ENCODE results near the gene ZYG11B. TPM values are rescaled to one million over a fixed set of nuclear protein-coding genes. Genes with fewer than 3 reads are reported as not detected.

Gene ZYG11B
- total and polyA plus RNA-seq, 2 donors (not counting 3 experiments of a cell fraction or from before 2014, with no cell fraction given) = 8.2 to 27.2 TPM

DNA sequence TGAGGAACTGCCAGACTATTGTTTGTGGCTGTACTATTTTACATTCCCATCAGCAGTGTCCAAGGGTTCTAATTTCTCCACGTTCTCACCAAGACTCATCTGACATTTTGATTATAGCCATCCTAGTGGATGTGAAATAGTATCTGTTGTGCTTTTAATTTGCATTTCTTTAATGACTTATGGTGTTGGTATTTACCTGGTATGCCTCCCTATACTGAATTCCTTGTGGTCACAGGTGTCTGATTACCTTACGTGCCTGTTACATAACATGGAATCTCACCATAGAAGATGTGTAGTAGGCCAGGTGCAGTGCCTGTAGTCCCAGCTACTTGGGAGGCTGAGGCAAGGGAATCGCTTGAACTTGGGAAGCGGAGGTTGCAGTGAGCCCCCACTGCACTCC is 129.8 kb downstream of the ZYG11B start:
- Histone ChIP-seq H3K4me3 (replicated peaks in 1 of 3; ENCODE audit: insufficient read depth in 1 of 3, low read depth in 1 of 3, low read length in 3 of 3) (no peak overlapping the region), H4K20me1 (replicated peaks; ENCODE audit: control insufficient read depth, extremely low read depth, insufficient read depth, low read length) (no peaks in the 10 kb centered on the region), H2AFZ (ENCODE audit: low read depth, low read length) (no peak overlapping the region), H3K27me3 (ENCODE audit: control insufficient read depth in 2 of 2, insufficient read depth in 2 of 2, low read length in 2 of 2) (no peaks in the 10 kb centered on the region), H3K9me1 (replicated peaks; ENCODE audit: control insufficient read depth, extremely low read depth, insufficient read depth, low read length) (no peaks in the 10 kb centered on the region), H3K9me3 (replicated peaks; ENCODE audit: control insufficient read depth, insufficient read depth, low read length) (no peaks in the 10 kb centered on the region), H3K36me3 (ENCODE audit: control insufficient read depth in 2 of 2, extremely low read depth in 1 of 2, insufficient read depth in 2 of 2, low read length in 2 of 2) (no peaks in the 10 kb centered on the region), H3K4me1 (ENCODE audit: control insufficient read depth, extremely low read depth, insufficient read depth, low read length) (no peaks in the 10 kb centered on the region), H3K9ac (replicated peaks; ENCODE audit: extremely low read depth, insufficient read depth, low read length) (no peak overlapping the region), H3K4me2 (ENCODE audit: insufficient read depth, low read length) (no peak overlapping the region), H3K79me2 (ENCODE audit: control insufficient read depth, insufficient read depth, low read length) (no peaks in the 10 kb centered on the region), H3K27ac (ENCODE audit: insufficient read depth, low read depth, low read length) (no peak overlapping the region)
- DNase-seq (ENCODE audit: low read depth, low spot score) (no peak), FAIRE-seq (no peak)
- ChIA-PET CTCF (interaction anchor here (0.6 to 1.3 kb wide), 3 partner anchors 13 to 30 kb away, joined by 3 to 5 read pairs (median 4); partner anchors contain the start of gene ZYG11A), POLR2A (no interaction called here)
- no TSS peak for BruUV-seq (replicated peaks)
- intact Hi-C loops (cut with micrococcal nuclease) (no loop called here), dilution Hi-C loops (cut with MboI; ENCODE audit: extremely low pct_ligation_motif_present, low sequenced_read_pairs) (no loop called here)
- TF ChIP-seq, protein P1, sequence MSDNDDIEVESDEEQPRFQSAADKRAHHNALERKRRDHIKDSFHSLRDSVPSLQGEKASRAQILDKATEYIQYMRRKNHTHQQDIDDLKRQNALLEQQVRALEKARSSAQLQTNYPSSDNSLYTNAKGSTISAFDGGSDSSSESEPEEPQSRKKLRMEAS (IDR thresholded peaks at IDR 0.05; ENCODE audit: insufficient read depth, insufficient read length) = no peak
- TF ChIP-seq MYC (IDR thresholded peaks at IDR 0.05; ENCODE audit: low read depth, low read length) (no peak), JUN (IDR thresholded peaks at IDR 0.05; ENCODE audit: borderline replicate concordance, insufficient read depth, insufficient read length, low read depth) (no peak), GATA2 (IDR thresholded peaks at IDR 0.05; ENCODE audit: insufficient read depth, insufficient read length, low read depth, low read length) (no peak), POLR2A (IDR thresholded peaks at IDR 0.05; ENCODE audit: low read depth, low read length) (no peak), POLR2AphosphoS5 (IDR thresholded peaks at IDR 0.05; ENCODE audit: insufficient read depth, low read depth, low read length) (no peak), EZH2 (IDR thresholded peaks at IDR 0.05; ENCODE audit: borderline replicate concordance, low read depth, low read length, severe bottlenecking) (no peak), FOS (IDR thresholded peaks at IDR 0.05; ENCODE audit: borderline replicate concordance, insufficient read depth, low read length) (no peak)
- TF ChIP-seq, protein P2, sequence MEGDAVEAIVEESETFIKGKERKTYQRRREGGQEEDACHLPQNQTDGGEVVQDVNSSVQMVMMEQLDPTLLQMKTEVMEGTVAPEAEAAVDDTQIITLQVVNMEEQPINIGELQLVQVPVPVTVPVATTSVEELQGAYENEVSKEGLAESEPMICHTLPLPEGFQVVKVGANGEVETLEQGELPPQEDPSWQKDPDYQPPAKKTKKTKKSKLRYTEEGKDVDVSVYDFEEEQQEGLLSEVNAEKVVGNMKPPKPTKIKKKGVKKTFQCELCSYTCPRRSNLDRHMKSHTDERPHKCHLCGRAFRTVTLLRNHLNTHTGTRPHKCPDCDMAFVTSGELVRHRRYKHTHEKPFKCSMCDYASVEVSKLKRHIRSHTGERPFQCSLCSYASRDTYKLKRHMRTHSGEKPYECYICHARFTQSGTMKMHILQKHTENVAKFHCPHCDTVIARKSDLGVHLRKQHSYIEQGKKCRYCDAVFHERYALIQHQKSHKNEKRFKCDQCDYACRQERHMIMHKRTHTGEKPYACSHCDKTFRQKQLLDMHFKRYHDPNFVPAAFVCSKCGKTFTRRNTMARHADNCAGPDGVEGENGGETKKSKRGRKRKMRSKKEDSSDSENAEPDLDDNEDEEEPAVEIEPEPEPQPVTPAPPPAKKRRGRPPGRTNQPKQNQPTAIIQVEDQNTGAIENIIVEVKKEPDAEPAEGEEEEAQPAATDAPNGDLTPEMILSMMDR (IDR thresholded peaks at IDR 0.05; ENCODE audit: extremely low read depth in 1 of 2, insufficient read depth in 1 of 2, low read depth in 1 of 2, low read length in 2 of 2) = no peak
